ENCODE data around the gene PTPRT. TPM values are rescaled to one million over a fixed set of nuclear protein-coding genes. Genes with fewer than 3 reads are reported as not detected.

PTPRT gene
- total RNA-seq, 6 donors from 2014 or later, result 0.20 to 7.1 (median 3.8) TPM

GRCh38 chr20:42373049-42373448 is 816.7 kb downstream of the PTPRT start:
- ATAC-seq (ENCODE audit: low FRiP score in 2 of 2) (no peak), DNase-seq (no peak)
- Histone ChIP-seq H3K9me3 (no peaks in the 10 kb centered on the region), H3K4me1 (no peaks in the 10 kb centered on the region), H3K27me3 (no peaks in the 10 kb centered on the region), H3K27ac (no peak overlapping the region), H3K4me3 (no peak overlapping the region), H3K36me3 (no peaks in the 10 kb centered on the region)
- WGBS, 2 donors, result 73 to 76% methylated on average over 2 of the region's 2 CpGs
- no peak for TF ChIP-seq POLR2A (IDR thresholded peaks at IDR 0.05)
- no peak for TF ChIP-seq EP300 (IDR thresholded peaks at IDR 0.05)
- TF ChIP-seq POLR2AphosphoS5 (IDR thresholded peaks at IDR 0.05), result no peak
- no peak for TF ChIP-seq CTCF (IDR thresholded peaks at IDR 0.05)

DNA sequence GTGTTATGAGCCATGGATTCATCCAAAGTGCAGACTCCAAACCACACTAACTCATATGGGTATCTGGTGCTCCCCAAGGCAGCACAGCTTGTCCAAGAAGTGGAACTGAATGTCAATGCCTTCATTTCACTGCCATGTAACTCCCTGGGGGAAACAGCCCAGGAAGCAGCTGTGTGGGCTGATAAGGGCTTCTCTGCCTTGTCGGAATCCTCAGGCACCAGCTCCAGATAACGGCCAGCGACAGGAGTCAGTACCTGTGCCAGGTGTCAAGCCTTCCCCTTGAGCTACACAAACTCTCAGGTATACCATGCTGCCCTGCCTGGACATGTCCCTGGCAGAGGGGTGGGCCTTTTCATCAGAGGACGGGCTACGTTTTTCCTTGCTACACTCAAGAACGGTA is 819.6 kb downstream of the PTPRT start:
- no peaks in the 10 kb centered on the region for H3K9me3 ChIP-seq
- H3K4me3 ChIP-seq, result no peak overlapping the region
- no peaks in the 10 kb centered on the region for H3K36me3 ChIP-seq
- ATAC-seq (ENCODE audit: low FRiP score in 2 of 2), result no peak
- no peak for DNase-seq
- H3K4me1 ChIP-seq, result no peaks in the 10 kb centered on the region
- no peak overlapping the region for H3K27ac ChIP-seq
- TF ChIP-seq EP300 (IDR thresholded peaks at IDR 0.05) (no peak), POLR2AphosphoS5 (IDR thresholded peaks at IDR 0.05) (no peak), CTCF (IDR thresholded peaks at IDR 0.05) (no peak), POLR2A (IDR thresholded peaks at IDR 0.05) (no peak)
- no peaks in the 10 kb centered on the region for H3K27me3 ChIP-seq
- 27 to 32% methylated on average over 6 of the region's 6 CpGs for WGBS, 2 donors

- ATAC-seq (ENCODE audit: low FRiP score in 2 of 2), result no peak
- H3K27ac ChIP-seq, result no peak overlapping the region
- H3K9me3 ChIP-seq, result no peaks in the 10 kb centered on the region
- DNase-seq, result no peak
- no peaks in the 10 kb centered on the region for H3K4me1 ChIP-seq
- no peaks in the 10 kb centered on the region for H3K36me3 ChIP-seq
- no peak overlapping the region for H3K4me3 ChIP-seq
- TF ChIP-seq POLR2AphosphoS5 (IDR thresholded peaks at IDR 0.05) (no peak), EP300 (IDR thresholded peaks at IDR 0.05) (no peak), POLR2A (IDR thresholded peaks at IDR 0.05) (no peak), CTCF (IDR thresholded peaks at IDR 0.05) (no peak)
- WGBS, 2 donors, result 68 to 77% methylated on average over 3 of the region's 3 CpGs
- no peaks in the 10 kb centered on the region for H3K27me3 ChIP-seq
Measured at GRCh38 chr20:42368910-42369309, 820.8 kb downstream of the PTPRT start.

DNA sequence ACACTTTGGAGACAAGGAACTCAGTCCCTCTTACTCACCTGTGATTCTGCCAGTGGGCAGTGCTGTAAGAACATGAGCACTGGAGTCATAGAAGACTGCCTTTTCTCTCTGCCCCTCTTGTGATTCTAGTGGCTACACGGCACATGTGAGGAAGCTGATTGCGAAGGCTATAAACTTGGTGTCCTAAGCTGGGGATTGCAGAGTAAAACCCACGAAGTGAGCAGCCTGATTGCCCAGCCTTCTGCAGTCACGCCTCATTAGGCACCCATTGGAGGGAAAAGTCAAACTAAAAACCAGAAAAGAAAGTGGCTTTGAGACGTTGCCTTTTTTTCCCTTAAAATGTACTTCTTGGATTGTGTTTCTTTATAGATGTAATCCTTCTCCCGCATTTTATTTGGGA is 823.1 kb downstream of the PTPRT start:
- no peaks in the 10 kb centered on the region for H3K9me3 ChIP-seq
- DNase-seq (no peak), ATAC-seq (ENCODE audit: low FRiP score in 2 of 2) (no peak)
- H3K27ac ChIP-seq, result no peak overlapping the region
- no peaks in the 10 kb centered on the region for H3K4me1 ChIP-seq
- H3K4me3 ChIP-seq, result no peak overlapping the region
- no peaks in the 10 kb centered on the region for H3K36me3 ChIP-seq
- TF ChIP-seq CTCF (IDR thresholded peaks at IDR 0.05) (no peak), POLR2AphosphoS5 (IDR thresholded peaks at IDR 0.05) (no peak), EP300 (IDR thresholded peaks at IDR 0.05) (no peak), POLR2A (IDR thresholded peaks at IDR 0.05) (no peak)
- WGBS, 2 donors, result 70 to 72% methylated on average over 6 of the region's 6 CpGs
- H3K27me3 ChIP-seq, result no peaks in the 10 kb centered on the region

DNA sequence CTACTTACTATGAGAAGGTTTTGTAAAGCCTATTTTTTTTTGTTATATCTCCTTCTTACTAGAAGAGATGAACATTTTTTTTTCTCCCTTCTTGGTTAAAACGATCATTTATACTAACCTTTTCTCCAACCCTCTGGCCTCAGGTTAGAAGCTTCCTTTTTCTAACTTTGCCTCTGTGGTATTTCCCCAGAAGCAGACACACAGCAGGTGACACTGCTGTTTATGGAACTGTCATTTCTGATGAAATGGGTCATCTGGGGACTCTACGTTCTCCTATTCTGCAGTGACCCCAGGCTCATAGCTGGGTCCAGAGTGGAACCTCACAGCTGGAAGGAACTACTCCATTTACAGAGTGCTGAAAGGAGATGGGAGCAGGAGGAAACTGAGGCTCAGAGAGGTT is 825.3 kb downstream of the PTPRT start:
- no peak for TF ChIP-seq CTCF (IDR thresholded peaks at IDR 0.05)
- TF ChIP-seq POLR2AphosphoS5 (IDR thresholded peaks at IDR 0.05), result no peak
- no peak for TF ChIP-seq POLR2A (IDR thresholded peaks at IDR 0.05)
- TF ChIP-seq EP300 (IDR thresholded peaks at IDR 0.05), result no peak
- H3K4me1 ChIP-seq, result no peaks in the 10 kb centered on the region
- ATAC-seq (ENCODE audit: low FRiP score in 2 of 2) (no peak), DNase-seq (no peak)
- H3K4me3 ChIP-seq, result no peak overlapping the region
- no peaks in the 10 kb centered on the region for H3K36me3 ChIP-seq
- WGBS, 2 donors, result 48 to 82% methylated on average over 2 of the region's 2 CpGs
- H3K27me3 ChIP-seq, result no peaks in the 10 kb centered on the region
- H3K27ac ChIP-seq, result no peak overlapping the region
- no peaks in the 10 kb centered on the region for H3K9me3 ChIP-seq
